T-helper 17 cell (primary cell): ENCODE data around the gene OTOA. TPM values are rescaled to one million over a fixed set of nuclear protein-coding genes. Genes with fewer than 3 reads are reported as not detected.
"Not testable (repeated sequence)": the region's sequence is repeated elsewhere in the genome, so short reads cannot be mapped to it uniquely, and the experiment has no call there.

Experiments
- ATAC-seq: fragments of 150-1000 bp; cut with Tn5 transposase; 2 replicates; pipeline ENCODE4 v1.10.0; 2021; ENCODE audit warnings: mild to moderate bottlenecking, moderate library complexity
- DNase-seq, 3 donors: peaks; one replicate each; pipeline versions ENCODE4 v3.0.0 to v3.0.0-alpha.2; 2020 to 2021
- H3K9me3 ChIP-seq: one replicate; pipeline ENCODE4 v1.7.0; 2013; ENCODE audit warnings: low read length, mild to moderate bottlenecking; ENCODE audit not compliant: control insufficient read depth, poor library complexity, severe bottlenecking
- H3K27ac Mint-ChIP-seq: one replicate; pipeline ENCODE4 v1.8.0; 2022; ENCODE audit warnings: mild to moderate bottlenecking, moderate library complexity, mixed read lengths
- H3K27me3 Mint-ChIP-seq: one replicate; pipeline ENCODE4 v1.8.0; 2022; ENCODE audit warnings: mixed read lengths
- H3K36me3 Mint-ChIP-seq: one replicate; pipeline ENCODE4 v1.8.0; 2022; ENCODE audit warnings: low read depth, mixed read lengths
- H3K4me1 Mint-ChIP-seq: one replicate; pipeline ENCODE4 v1.8.0; 2022; ENCODE audit warnings: mild to moderate bottlenecking, mixed read lengths
- H3K4me3 Mint-ChIP-seq: one replicate; pipeline ENCODE4 v1.8.0; 2022; ENCODE audit warnings: mild to moderate bottlenecking, moderate library complexity, mixed read lengths
- total RNA-seq, 4 donors: library from RNA in 2 of 4; stranded (reverse) in 2 of 4; gene quantifications; one replicate each; pipeline ENCODE4 v1.2.3 and lab custom pipeline; 2022 to 2026

Gene OTOA
- total RNA-seq, 2 donors from 2014 or later = 0.10 to 0.16 TPM

DNA sequence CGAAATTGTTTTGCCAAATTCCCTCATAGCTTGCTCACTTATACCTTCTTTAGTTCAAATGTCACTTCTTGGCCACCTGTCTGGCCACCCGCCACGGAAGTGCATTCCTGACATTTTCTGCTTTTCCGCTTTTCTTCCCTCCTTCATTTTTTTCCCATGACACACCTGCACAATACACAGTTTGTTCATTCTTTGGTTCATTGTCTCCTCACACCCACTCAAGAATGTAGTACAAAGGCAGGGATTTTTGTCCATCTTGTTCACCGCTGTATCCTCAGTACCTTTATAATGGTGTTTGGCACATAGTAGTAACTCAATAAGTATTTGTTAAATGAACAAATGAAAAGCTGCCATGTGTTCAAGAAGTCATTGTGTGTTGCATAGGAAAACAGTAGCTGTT is 116.8 kb downstream of the OTOA start:
- H3K27ac Mint-ChIP-seq, DNase-seq, ATAC-seq, H3K36me3 Mint-ChIP-seq, H3K9me3 ChIP-seq, H3K27me3 Mint-ChIP-seq, H3K4me3 Mint-ChIP-seq, H3K4me1 Mint-ChIP-seq: not testable (repeated sequence)

DNA sequence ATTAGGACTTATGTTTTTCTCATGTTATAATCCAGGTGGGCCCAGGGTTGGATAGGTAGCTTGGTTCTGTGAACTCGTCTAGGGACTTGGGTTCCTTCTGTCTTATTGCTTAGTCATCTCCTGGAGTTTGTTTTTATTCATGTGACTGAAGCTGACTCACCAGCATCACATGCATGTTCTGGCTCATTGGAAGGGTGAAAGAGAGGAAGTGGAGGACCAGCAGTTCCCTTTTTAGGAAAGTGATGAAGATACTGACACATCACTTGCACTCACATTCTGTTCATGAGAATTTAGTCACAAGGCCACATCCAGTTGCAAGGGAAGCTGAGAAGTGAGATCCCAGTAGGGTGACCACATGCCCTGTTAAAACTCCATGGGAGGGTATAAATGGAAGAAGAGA is 126.7 kb downstream of the OTOA start:
- H3K27me3 Mint-ChIP-seq, H3K9me3 ChIP-seq, H3K4me3 Mint-ChIP-seq, DNase-seq, H3K4me1 Mint-ChIP-seq, H3K36me3 Mint-ChIP-seq, H3K27ac Mint-ChIP-seq: not testable (repeated sequence)
- ATAC-seq = peak; percentile 51

DNA sequence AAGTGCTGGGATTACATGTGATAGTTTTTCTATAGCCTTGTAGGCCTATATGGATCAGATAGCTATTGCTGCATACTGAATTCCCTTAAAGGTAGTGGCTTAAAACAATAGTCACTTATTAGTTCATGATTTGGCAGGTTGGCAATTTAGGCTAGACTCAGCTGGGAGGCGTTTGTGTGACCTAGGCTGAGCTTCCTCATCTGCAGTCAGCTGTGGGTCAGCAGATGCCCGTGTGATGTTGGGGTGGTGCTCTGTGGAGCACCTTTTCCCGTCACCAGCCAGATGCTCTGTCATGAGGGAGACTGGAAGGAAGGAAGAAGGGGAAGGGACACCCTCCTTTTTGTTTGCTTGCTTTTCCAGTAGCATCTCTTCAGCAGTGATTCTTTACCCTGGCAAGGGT is 129.5 kb downstream of the OTOA start:
- ATAC-seq, DNase-seq, H3K4me1 Mint-ChIP-seq, H3K4me3 Mint-ChIP-seq, H3K9me3 ChIP-seq, H3K36me3 Mint-ChIP-seq, H3K27me3 Mint-ChIP-seq, H3K27ac Mint-ChIP-seq: not testable (repeated sequence)

DNA sequence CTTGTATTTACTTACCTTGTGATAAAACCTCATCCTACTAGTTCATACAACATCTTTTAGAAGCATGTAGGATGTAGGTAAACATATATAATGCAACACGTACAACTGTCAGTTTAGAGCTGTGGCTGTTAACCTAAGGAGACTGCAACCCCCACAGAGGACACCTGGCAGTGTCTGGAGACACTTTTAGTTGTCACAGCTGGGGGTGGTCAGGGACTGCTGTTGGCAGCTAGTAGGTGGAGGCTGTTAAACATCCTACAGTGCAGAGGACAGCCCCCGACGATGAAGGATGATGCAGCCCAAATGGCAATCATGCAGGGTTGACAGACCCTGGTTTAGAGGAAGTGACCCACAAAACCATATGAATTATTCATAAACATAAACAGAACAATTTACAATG is 134.8 kb downstream of the OTOA start:
- not testable (repeated sequence) for DNase-seq, H3K27ac Mint-ChIP-seq, H3K4me1 Mint-ChIP-seq, ATAC-seq, H3K9me3 ChIP-seq, H3K4me3 Mint-ChIP-seq, H3K27me3 Mint-ChIP-seq, H3K36me3 Mint-ChIP-seq

DNA sequence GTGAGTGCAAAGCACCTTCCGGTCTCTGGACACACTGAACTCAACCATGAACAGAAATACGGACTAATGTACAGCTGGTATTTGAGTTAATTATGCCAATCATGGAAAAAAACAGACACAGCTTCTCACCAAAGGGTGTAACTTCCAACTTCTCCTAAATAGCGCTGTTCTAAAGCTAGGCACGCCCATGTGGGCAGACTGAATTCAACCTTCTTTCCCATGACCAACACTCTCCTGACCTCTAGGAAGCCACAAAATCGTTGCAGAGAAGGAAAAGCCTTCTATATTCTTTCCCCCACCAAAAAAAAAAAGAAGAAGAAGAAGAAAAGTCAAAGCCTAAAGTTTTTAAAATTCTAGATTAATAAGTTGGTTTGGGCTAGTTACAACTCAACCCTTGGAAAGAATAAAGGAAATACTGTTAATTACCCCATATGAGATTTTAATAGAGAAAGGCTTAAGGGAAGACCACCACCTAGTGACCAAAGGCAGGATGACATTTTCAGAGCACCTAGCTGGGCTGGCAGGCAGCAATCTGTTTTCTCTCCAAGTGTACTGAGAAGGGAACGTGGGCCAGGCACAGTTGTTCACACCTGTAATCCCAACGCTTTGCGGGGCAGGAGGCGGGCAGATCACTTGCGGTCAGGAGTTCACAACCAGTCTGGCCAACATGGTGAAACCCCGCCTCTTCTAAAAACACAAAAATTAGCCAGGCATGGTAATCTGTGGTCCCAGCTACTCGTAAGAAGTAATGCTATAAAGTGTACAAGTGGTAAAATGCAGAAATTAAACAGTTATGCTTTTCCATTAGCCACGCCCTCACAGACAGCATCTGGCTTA is 138.0 kb downstream of the OTOA start:
- not testable (repeated sequence) for H3K9me3 ChIP-seq, H3K27ac Mint-ChIP-seq, DNase-seq, H3K36me3 Mint-ChIP-seq, H3K4me1 Mint-ChIP-seq, H3K4me3 Mint-ChIP-seq, H3K27me3 Mint-ChIP-seq
- peak; percentile 59 for ATAC-seq

DNA sequence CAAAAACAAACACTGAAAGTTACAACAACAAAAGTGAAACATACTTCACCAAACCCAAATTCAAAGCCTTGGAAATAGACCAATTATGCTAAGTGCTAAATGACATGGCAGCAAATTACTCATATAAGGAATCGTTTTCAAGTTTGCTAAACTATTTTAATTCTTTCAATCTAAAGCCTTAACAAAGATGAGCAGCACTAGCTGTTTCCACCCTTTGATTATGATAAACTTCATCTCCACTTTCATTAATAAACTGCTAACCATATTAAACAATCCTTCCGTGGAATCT is 138.6 kb downstream of the OTOA start:
- not testable (repeated sequence) for H3K27ac Mint-ChIP-seq, H3K4me1 Mint-ChIP-seq, H3K36me3 Mint-ChIP-seq, H3K4me3 Mint-ChIP-seq, H3K27me3 Mint-ChIP-seq, ATAC-seq, DNase-seq, H3K9me3 ChIP-seq

Other genes with a start within 250 kb of the OTOA start
- gene METTL9, start 64.4 kb upstream of the OTOA start, total RNA-seq = 10 to 100 TPM; 79.0 to 80.3 TPM
- 1 to 10 TPM in 1 of 2 donors, under 1 TPM in 1; 0.39 to 1.6 TPM for gene IGSF6, start 11.4 kb upstream of the OTOA start, total RNA-seq
- 100 to 1,000 TPM; 364 to 404 TPM for gene NPIPB4, start 193.8 kb downstream of the OTOA start, total RNA-seq